Smooth muscle cell (in vitro differentiated cells): ENCODE results near the gene NUP85. TPM values are rescaled to one million over a fixed set of nuclear protein-coding genes. Genes with fewer than 3 reads are reported as not detected.

Experiments
- DNase-seq: peaks from one replicate; lab custom pipeline; 2025; ENCODE audit not compliant: unreplicated experiment; lab: John Stamatoyannopoulos, UW
- H2AFZ ChIP-seq: fragments of 200-600 bp; sonication (generic); 2 replicates; pipeline ENCODE4 v1.6.0; 2016; ENCODE audit warnings: antibody characterized with exemption, low read depth, mild to moderate bottlenecking
- H3F3A ChIP-seq: fragments of 200-600 bp; sonication (generic); 2 replicates; pipeline ENCODE4 v1.6.0; 2017; ENCODE audit warnings: antibody characterized with exemption, low read depth
- H3K27ac ChIP-seq: fragments of 200-600 bp; sonication (generic); 2 replicates; pipeline ENCODE4 v1.5.1; 2016; ENCODE audit warnings: low read depth, mild to moderate bottlenecking
- H3K27me3 ChIP-seq: fragments of 200-600 bp; sonication (generic); 2 replicates; pipeline ENCODE4 v1.6.1; 2016; ENCODE audit warnings: low read depth, mild to moderate bottlenecking
- H3K36me3 ChIP-seq: fragments of 200-600 bp; sonication (generic); 2 replicates; pipeline ENCODE4 v1.5.1; 2016; ENCODE audit warnings: low read depth
- H3K4me1 ChIP-seq: fragments of 200-600 bp; sonication (generic); 2 replicates; pipeline ENCODE4 v1.5.1; 2016; ENCODE audit warnings: low read depth
- H3K4me2 ChIP-seq: fragments of 200-600 bp; sonication (generic); 2 replicates; pipeline ENCODE4 v1.6.0; 2016; ENCODE audit warnings: mild to moderate bottlenecking
- H3K4me3 ChIP-seq: fragments of 200-600 bp; sonication (generic); 2 replicates; pipeline ENCODE4 v1.5.1; 2016; ENCODE audit warnings: mild to moderate bottlenecking
- H3K79me2 ChIP-seq: fragments of 200-600 bp; sonication (generic); 2 replicates; pipeline ENCODE4 v1.6.0; 2016; ENCODE audit warnings: low read depth, mild to moderate bottlenecking
- H3K9ac ChIP-seq: fragments of 200-600 bp; sonication (generic); 2 replicates; pipeline ENCODE4 v1.6.0; 2016; ENCODE audit warnings: low read depth
- H3K9me3 ChIP-seq: fragments of 200-600 bp; sonication (generic); replicated peaks from 2 replicates; pipeline ENCODE4 v1.5.1; 2016; ENCODE audit warnings: low read depth
- H4K20me1 ChIP-seq: fragments of 200-600 bp; sonication (generic); 2 replicates; pipeline ENCODE4 v1.6.0; 2016; ENCODE audit warnings: low read depth
- CTCF ChIP-seq: fragments of 200-600 bp; sonication (generic); IDR thresholded peaks from 2 replicates; pipeline ENCODE4 v1.5.1; 2017; ENCODE audit warnings: borderline replicate concordance, mild to moderate bottlenecking, antibody characterized with exemption; ENCODE audit not compliant: insufficient read depth, poor library complexity, severe bottlenecking
- WGBS: methylation state at CpG from one replicate; pipeline ENCODE4 v1.1.7; 2016; ENCODE audit warnings: low lambda C conversion rate; 5-methylcytosine and 5-hydroxymethylcytosine counted together
- polyA plus RNA-seq: library from polyadenylated mRNA; unstranded; fragments of >200 nt; fragmentation: Nextera tagmentation; extraction: Ambion mirVana; gene quantifications from 2 replicates; pipeline ENCODE4 v1.2.1, GENCODE V29; 2016
- total RNA-seq: library from RNA; depleted of rRNA; stranded (reverse); fragments of >200 nt; gene quantifications from 2 replicates; pipeline ENCODE4 v1.2.3, GENCODE V29; 2014

Gene NUP85
- total and polyA plus RNA-seq, 2 experiments from 2014 or later: 24.0 to 43.2 TPM

DNA sequence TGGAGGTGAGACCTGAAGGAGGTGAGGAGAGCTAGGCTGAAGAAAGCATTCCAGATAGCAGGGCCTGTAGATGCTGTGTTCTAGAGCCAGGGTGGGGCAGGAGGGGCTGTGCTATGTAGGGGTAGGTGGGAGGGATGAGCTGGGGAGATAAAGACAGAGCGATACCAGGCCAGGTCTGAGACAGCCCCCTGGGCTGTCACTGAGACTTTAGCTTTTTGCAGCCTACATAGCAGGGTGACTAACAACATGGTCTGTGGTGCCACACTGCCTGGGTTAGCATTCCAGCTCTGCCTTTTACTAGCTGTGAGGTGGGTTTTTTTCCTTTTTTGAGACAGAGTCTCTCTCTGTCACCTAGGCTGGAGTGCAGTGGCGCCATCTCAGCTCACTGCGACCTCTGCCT lies 14.3 kb downstream of the NUP85 start:
- Histone ChIP-seq H3F3A (no peaks in the 10 kb centered on the region), H3K36me3 (peaks cover 4% of the 10 kb centered on the region), H2AFZ (no peak overlapping the region), H3K4me1 (no peaks in the 10 kb centered on the region), H3K4me3 (no peak overlapping the region), H3K27me3 (no peaks in the 10 kb centered on the region), H3K27ac (no peak overlapping the region), H3K9ac (no peak overlapping the region), H3K4me2 (no peak overlapping the region), H4K20me1 (no peaks in the 10 kb centered on the region), H3K79me2 (no peaks in the 10 kb centered on the region), H3K9me3 (no peaks in the 10 kb centered on the region)
- no peak for TF ChIP-seq CTCF
- no peak for DNase-seq
- 94% methylated on average over 3 of the region's 3 CpGs for WGBS

GRCh38 chr17:75225016-75225415 lies 19.5 kb downstream of the NUP85 start:
- Histone ChIP-seq H3K9me3 (no peaks in the 10 kb centered on the region), H2AFZ (no peak overlapping the region), H3K4me2 (no peak overlapping the region), H3K27me3 (no peaks in the 10 kb centered on the region), H4K20me1 (no peaks in the 10 kb centered on the region), H3K36me3 (no peaks in the 10 kb centered on the region), H3F3A (no peaks in the 10 kb centered on the region), H3K9ac (no peak overlapping the region), H3K79me2 (no peaks in the 10 kb centered on the region), H3K4me3 (no peak overlapping the region), H3K4me1 (no peaks in the 10 kb centered on the region), H3K27ac (no peak overlapping the region)
- DNase-seq: no peak
- WGBS: 90% methylated on average over 14 of the region's 14 CpGs
- TF ChIP-seq CTCF: no peak

DNA sequence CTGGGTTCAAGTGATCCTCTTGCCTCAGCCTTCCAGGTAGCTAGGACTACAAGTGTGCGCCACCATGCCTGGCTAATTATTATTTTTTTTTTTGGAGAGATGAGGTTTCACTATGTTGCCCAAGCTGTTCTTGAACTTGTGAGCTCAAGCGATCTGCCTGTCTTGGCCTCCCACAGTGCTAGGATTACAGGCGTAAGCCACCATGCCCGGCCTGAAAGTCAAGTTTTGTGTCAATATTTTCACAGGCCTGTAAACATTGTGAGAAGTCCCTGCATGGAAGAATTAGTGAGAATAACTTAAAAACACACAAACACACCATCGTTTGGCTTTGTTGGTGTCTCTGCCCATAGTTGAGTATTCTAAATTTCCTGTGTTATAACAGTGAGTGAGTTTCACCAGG lies 22.2 kb downstream of the NUP85 start:
- no peak overlapping the region for H3K9ac ChIP-seq
- H2AFZ ChIP-seq: no peak overlapping the region
- no peak for DNase-seq
- H3K27me3 ChIP-seq: no peaks in the 10 kb centered on the region
- no peaks in the 10 kb centered on the region for H3F3A ChIP-seq
- no peaks in the 10 kb centered on the region for H4K20me1 ChIP-seq
- H3K9me3 ChIP-seq: no peaks in the 10 kb centered on the region
- no peaks in the 10 kb centered on the region for H3K4me1 ChIP-seq
- H3K27ac ChIP-seq: no peak overlapping the region
- H3K4me3 ChIP-seq: no peak overlapping the region
- no peaks in the 10 kb centered on the region for H3K79me2 ChIP-seq
- TF ChIP-seq CTCF: no peak
- H3K36me3 ChIP-seq: no peaks in the 10 kb centered on the region
- 97% methylated on average over 5 of the region's 5 CpGs for WGBS
- no peak overlapping the region for H3K4me2 ChIP-seq

GRCh38 chr17:75228305-75228704 lies 22.8 kb downstream of the NUP85 start:
- Histone ChIP-seq H3K9me3 (no peaks in the 10 kb centered on the region), H3K4me2 (no peak overlapping the region), H3K27me3 (no peaks in the 10 kb centered on the region), H3K4me1 (no peaks in the 10 kb centered on the region), H2AFZ (no peak overlapping the region), H3K9ac (no peak overlapping the region), H3K4me3 (no peak overlapping the region), H3K27ac (no peak overlapping the region), H3K79me2 (no peaks in the 10 kb centered on the region), H3F3A (no peaks in the 10 kb centered on the region), H4K20me1 (no peaks in the 10 kb centered on the region), H3K36me3 (no peaks in the 10 kb centered on the region)
- DNase-seq: no peak
- TF ChIP-seq CTCF: no peak
- WGBS: 98% methylated on average over 2 of the region's 2 CpGs
